Measurements from ENCODE around the gene XPR1.

DNA sequence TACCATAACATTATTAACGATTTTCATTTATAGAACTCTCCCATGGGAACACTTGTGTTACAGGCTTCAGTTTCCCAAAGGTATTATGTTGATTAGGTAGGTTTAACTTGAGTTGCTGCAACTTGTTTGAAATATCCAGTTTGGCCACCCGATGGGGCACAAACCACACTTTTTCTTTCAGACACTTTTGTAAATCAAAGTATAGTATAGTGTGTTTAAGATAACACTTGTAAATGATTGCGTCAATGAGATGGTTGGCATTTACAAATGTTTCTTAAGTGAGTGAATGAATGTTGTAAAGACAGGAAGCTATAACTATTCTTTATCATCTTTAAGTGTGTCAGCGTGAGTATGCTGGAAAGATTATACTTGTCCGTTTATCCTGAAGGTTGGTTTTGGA is 4.3 kb downstream of the XPR1 start:
- no peak for TF ChIP-seq PHF8 (conservative IDR thresholded peaks at IDR 0.05; ENCODE audit: low read depth, low read length)
- TF ChIP-seq EZH2 (IDR thresholded peaks at IDR 0.05; ENCODE audit: low read depth, low read length, severe bottlenecking) = no peak
- TF ChIP-seq RAD21 (IDR thresholded peaks at IDR 0.05 in 1 of 2, conservative IDR thresholded peaks at IDR 0.05 in 1 of 2; ENCODE audit: low read depth in 2 of 2, low read length in 2 of 2) = peak; percentile 46 to 47
- TF ChIP-seq CHD2 (IDR thresholded peaks at IDR 0.05; ENCODE audit: low read length) = no peak
- no peak for TF ChIP-seq KDM1A (IDR thresholded peaks at IDR 0.05; ENCODE audit: borderline replicate concordance, low read length)
- no peak for TF ChIP-seq TCF12 (IDR thresholded peaks at IDR 0.05; ENCODE audit: low read depth, low read length)
- no peak for TF ChIP-seq FOSL1 (IDR thresholded peaks at IDR 0.05; ENCODE audit: insufficient read depth, low read depth, low read length)
- TF ChIP-seq POLR2A (IDR thresholded peaks at IDR 0.05; ENCODE audit: control extremely low read depth in 1 of 2, low read depth in 2 of 2, low read length in 2 of 2) = no peak
- TF ChIP-seq YY1 (IDR thresholded peaks at IDR 0.05; ENCODE audit: low read depth, low read length) = no peak
- TF ChIP-seq, protein P1, sequence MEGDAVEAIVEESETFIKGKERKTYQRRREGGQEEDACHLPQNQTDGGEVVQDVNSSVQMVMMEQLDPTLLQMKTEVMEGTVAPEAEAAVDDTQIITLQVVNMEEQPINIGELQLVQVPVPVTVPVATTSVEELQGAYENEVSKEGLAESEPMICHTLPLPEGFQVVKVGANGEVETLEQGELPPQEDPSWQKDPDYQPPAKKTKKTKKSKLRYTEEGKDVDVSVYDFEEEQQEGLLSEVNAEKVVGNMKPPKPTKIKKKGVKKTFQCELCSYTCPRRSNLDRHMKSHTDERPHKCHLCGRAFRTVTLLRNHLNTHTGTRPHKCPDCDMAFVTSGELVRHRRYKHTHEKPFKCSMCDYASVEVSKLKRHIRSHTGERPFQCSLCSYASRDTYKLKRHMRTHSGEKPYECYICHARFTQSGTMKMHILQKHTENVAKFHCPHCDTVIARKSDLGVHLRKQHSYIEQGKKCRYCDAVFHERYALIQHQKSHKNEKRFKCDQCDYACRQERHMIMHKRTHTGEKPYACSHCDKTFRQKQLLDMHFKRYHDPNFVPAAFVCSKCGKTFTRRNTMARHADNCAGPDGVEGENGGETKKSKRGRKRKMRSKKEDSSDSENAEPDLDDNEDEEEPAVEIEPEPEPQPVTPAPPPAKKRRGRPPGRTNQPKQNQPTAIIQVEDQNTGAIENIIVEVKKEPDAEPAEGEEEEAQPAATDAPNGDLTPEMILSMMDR (IDR thresholded peaks at IDR 0.05; ENCODE audit: control extremely low read depth in 1 of 3, insufficient read depth in 1 of 3, low read depth in 1 of 3, low read length in 3 of 3) = no peak; a peak in 1 of 4 replicates
- TF ChIP-seq RBBP5 (IDR thresholded peaks at IDR 0.05; ENCODE audit: borderline replicate concordance, low read depth, low read length) = no peak
- TF ChIP-seq SIX5 (IDR thresholded peaks at IDR 0.05; ENCODE audit: low read depth, low read length) = no peak

Data from H1 (cell line).